Measurements from ENCODE around the gene DOC2B. TPM values are rescaled to one million over a fixed set of nuclear protein-coding genes. Genes with fewer than 3 reads are reported as not detected.
A peak's percentile ranks its signal among the peaks of the same experiment; 100 is the strongest.
"Not testable (repeated sequence)": the region's sequence is repeated elsewhere in the genome, so short reads cannot be mapped to it uniquely, and the experiment has no call there.

The DOC2B gene
- total RNA-seq, 1 donor from 2014 or later: 0.26 TPM

GRCh38 chr17:136531-136930, 44.9 kb downstream of the DOC2B start:
- FAIRE-seq; H3K4me3 ChIP-seq (ENCODE audit: low read depth, low read length); H3K36me3 ChIP-seq (ENCODE audit: control insufficient read depth, insufficient read depth, low read length); DNase-seq (ENCODE audit: low read depth); H3K27me3 ChIP-seq (ENCODE audit: control insufficient read depth, insufficient read depth, low read length): not testable (repeated sequence)
- TF ChIP-seq CTCF (IDR thresholded peaks at IDR 0.05; ENCODE audit: insufficient read depth, low read length, severe bottlenecking): peak; percentile 41

GRCh38 chr17:135895-136294, 45.6 kb downstream of the DOC2B start:
- FAIRE-seq; DNase-seq (ENCODE audit: low read depth); H3K36me3 ChIP-seq (ENCODE audit: control insufficient read depth, insufficient read depth, low read length); H3K27me3 ChIP-seq (ENCODE audit: control insufficient read depth, insufficient read depth, low read length); H3K4me3 ChIP-seq (ENCODE audit: low read depth, low read length): not testable (repeated sequence)

- H3K4me3 ChIP-seq (ENCODE audit: low read depth, low read length); H3K36me3 ChIP-seq (ENCODE audit: control insufficient read depth, insufficient read depth, low read length); DNase-seq (ENCODE audit: low read depth); H3K27me3 ChIP-seq (ENCODE audit: control insufficient read depth, insufficient read depth, low read length); FAIRE-seq: not testable (repeated sequence)
Observed at GRCh38 chr17:135022-135421, 46.4 kb downstream of the DOC2B start.

- not testable (repeated sequence) for H3K36me3 ChIP-seq (ENCODE audit: control insufficient read depth, insufficient read depth, low read length); DNase-seq (ENCODE audit: low read depth); FAIRE-seq; H3K4me3 ChIP-seq (ENCODE audit: low read depth, low read length); H3K27me3 ChIP-seq (ENCODE audit: control insufficient read depth, insufficient read depth, low read length)
Observed at GRCh38 chr17:134332-134785, 47.1 kb downstream of the DOC2B start.

GRCh38 chr17:133932-134331, 47.5 kb downstream of the DOC2B start:
- not testable (repeated sequence) for FAIRE-seq; DNase-seq (ENCODE audit: low read depth); H3K4me3 ChIP-seq (ENCODE audit: low read depth, low read length); H3K27me3 ChIP-seq (ENCODE audit: control insufficient read depth, insufficient read depth, low read length); H3K36me3 ChIP-seq (ENCODE audit: control insufficient read depth, insufficient read depth, low read length)

- not testable (repeated sequence) for H3K4me3 ChIP-seq (ENCODE audit: low read depth, low read length); FAIRE-seq; H3K36me3 ChIP-seq (ENCODE audit: control insufficient read depth, insufficient read depth, low read length); H3K27me3 ChIP-seq (ENCODE audit: control insufficient read depth, insufficient read depth, low read length); DNase-seq (ENCODE audit: low read depth)
- TF ChIP-seq CTCF (IDR thresholded peaks at IDR 0.05; ENCODE audit: insufficient read depth, low read length, severe bottlenecking): peak; percentile 57
Observed at GRCh38 chr17:118339-118917, 63.0 kb downstream of the DOC2B start.

GRCh38 chr17:113111-113510, 68.3 kb downstream of the DOC2B start:
- FAIRE-seq; H3K36me3 ChIP-seq (ENCODE audit: control insufficient read depth, insufficient read depth, low read length); H3K4me3 ChIP-seq (ENCODE audit: low read depth, low read length); DNase-seq (ENCODE audit: low read depth); H3K27me3 ChIP-seq (ENCODE audit: control insufficient read depth, insufficient read depth, low read length): not testable (repeated sequence)

Other genes starting within 250 kb of the DOC2B start
- not detected in 2 replicates for gene SCGB1C2, start 44.1 kb downstream of the DOC2B start, total RNA-seq
- 6.1 and 11.3 TPM in 2 replicates for gene RPH3AL, start 171.2 kb upstream of the DOC2B start, total RNA-seq